HUES6 (cell line): ENCODE measurements around the gene PAPSS1.

Experiments
- H3K27ac ChIP-seq: 2 replicates; pipeline ENCODE4 v1.7.0; 2013; ENCODE audit warnings: low read depth, mild to moderate bottlenecking, low read length, inconsistent platforms
- H3K27me3 ChIP-seq: 2 replicates; pipeline ENCODE4 v1.6.1; 2013; ENCODE audit warnings: low read length; ENCODE audit not compliant: control insufficient read depth, insufficient read depth
- H3K36me3 ChIP-seq: 2 replicates; pipeline ENCODE4 v1.6.1; 2013; ENCODE audit warnings: low read length; ENCODE audit not compliant: control insufficient read depth, insufficient read depth
- H3K4me1 ChIP-seq: 2 replicates; pipeline ENCODE4 v1.6.1; 2013; ENCODE audit warnings: low read length; ENCODE audit not compliant: control insufficient read depth, insufficient read depth
- H3K4me3 ChIP-seq: 2 replicates; pipeline ENCODE4 v1.5.1; 2013; ENCODE audit warnings: low read depth, low read length
- H3K9ac ChIP-seq: one replicate; pipeline ENCODE4 v1.6.1; 2013; ENCODE audit warnings: mild to moderate bottlenecking, low read length
- H3K9me3 ChIP-seq: 2 replicates; pipeline ENCODE4 v1.6.1; 2013; ENCODE audit warnings: low read depth, low read length; ENCODE audit not compliant: control insufficient read depth, insufficient read depth

The PAPSS1 gene

GRCh38 chr4:107629318-107629717, 90.7 kb downstream of the PAPSS1 start:
- Histone ChIP-seq H3K9ac (no peak overlapping the region), H3K36me3 (peaks cover 4% of the 10 kb centered on the region; the same call in 1 of the 2 replicates), H3K27me3 (no peaks in the 10 kb centered on the region)

GRCh38 chr4:107625391-107625902, 94.6 kb downstream of the PAPSS1 start:
- H3K9ac ChIP-seq = no peak overlapping the region
- H3K4me3 ChIP-seq = no peak overlapping the region
- no peaks in the 10 kb centered on the region for H3K27me3 ChIP-seq
- no peak overlapping the region for H3K27ac ChIP-seq
- peaks cover 13% of the 10 kb centered on the region for H3K36me3 ChIP-seq
- peaks cover 7% of the 10 kb centered on the region; the same call in 1 of the 2 replicates for H3K9me3 ChIP-seq
- no peaks in the 10 kb centered on the region for H3K4me1 ChIP-seq

More at GRCh38 chr4:107629318-107629717, 90.7 kb downstream of the PAPSS1 start:
- Histone ChIP-seq H3K4me3 (no peak overlapping the region), H3K4me1 (no peaks in the 10 kb centered on the region), H3K27ac (no peak overlapping the region), H3K9me3 (no peaks in the 10 kb centered on the region)

GRCh38 chr4:107624024-107624423, 96.0 kb downstream of the PAPSS1 start:
- Histone ChIP-seq H3K36me3 (peaks cover 9% of the 10 kb centered on the region), H3K27ac (no peak overlapping the region), H3K4me3 (no peak overlapping the region), H3K9me3 (peaks cover 7% of the 10 kb centered on the region; the same call in 1 of the 2 replicates), H3K27me3 (no peaks in the 10 kb centered on the region), H3K4me1 (no peaks in the 10 kb centered on the region), H3K9ac (no peak overlapping the region)

GRCh38 chr4:107622006-107622405, 98.0 kb downstream of the PAPSS1 start:
- Histone ChIP-seq H3K27me3 (no peaks in the 10 kb centered on the region), H3K9me3 (peaks cover 7% of the 10 kb centered on the region; the same call in 1 of the 2 replicates), H3K4me1 (no peaks in the 10 kb centered on the region), H3K27ac (no peak overlapping the region), H3K9ac (no peak overlapping the region), H3K36me3 (peaks cover 9% of the 10 kb centered on the region), H3K4me3 (no peak overlapping the region)

- Histone ChIP-seq H3K4me1 (no peaks in the 10 kb centered on the region), H3K27ac (no peak overlapping the region), H3K4me3 (no peak overlapping the region), H3K9me3 (peaks cover 7% of the 10 kb centered on the region; the same call in 1 of the 2 replicates), H3K27me3 (no peaks in the 10 kb centered on the region), H3K36me3 (peaks cover 9% of the 10 kb centered on the region), H3K9ac (no peak overlapping the region)
Observed at GRCh38 chr4:107619731-107620130, 100.3 kb downstream of the PAPSS1 start.

GRCh38 chr4:107619066-107619465, 101.0 kb downstream of the PAPSS1 start:
- no peak overlapping the region for H3K9ac ChIP-seq
- no peaks in the 10 kb centered on the region for H3K4me1 ChIP-seq
- H3K9me3 ChIP-seq = peaks cover 7% of the 10 kb centered on the region; the same call in 1 of the 2 replicates
- no peak overlapping the region for H3K4me3 ChIP-seq
- H3K36me3 ChIP-seq = peaks cover 8% of the 10 kb centered on the region
- no peaks in the 10 kb centered on the region for H3K27me3 ChIP-seq
- H3K27ac ChIP-seq = no peak overlapping the region

GRCh38 chr4:107618656-107619055, 101.4 kb downstream of the PAPSS1 start:
- Histone ChIP-seq H3K27ac (no peak overlapping the region), H3K36me3 (peaks cover 7% of the 10 kb centered on the region), H3K9me3 (peaks cover 7% of the 10 kb centered on the region; the same call in 1 of the 2 replicates), H3K27me3 (no peaks in the 10 kb centered on the region), H3K4me1 (no peaks in the 10 kb centered on the region), H3K9ac (no peak overlapping the region), H3K4me3 (no peak overlapping the region)

- Histone ChIP-seq H3K36me3 (peaks cover 10% of the 10 kb centered on the region), H3K9me3 (no peaks in the 10 kb centered on the region), H3K27ac (no peak overlapping the region), H3K27me3 (no peaks in the 10 kb centered on the region), H3K9ac (no peak overlapping the region), H3K4me1 (no peaks in the 10 kb centered on the region), H3K4me3 (no peak overlapping the region)
Observed at GRCh38 chr4:107616838-107617389, 103.1 kb downstream of the PAPSS1 start.

- Histone ChIP-seq H3K9ac (no peak overlapping the region), H3K27me3 (no peaks in the 10 kb centered on the region), H3K9me3 (no peaks in the 10 kb centered on the region), H3K27ac (no peak overlapping the region), H3K4me1 (no peaks in the 10 kb centered on the region), H3K36me3 (peaks cover 10% of the 10 kb centered on the region), H3K4me3 (no peak overlapping the region)
Observed at GRCh38 chr4:107615809-107616208, 104.2 kb downstream of the PAPSS1 start.

- Histone ChIP-seq H3K36me3 (no peaks in the 10 kb centered on the region), H3K4me1 (no peaks in the 10 kb centered on the region; the same call in 1 of the 2 replicates), H3K9ac (no peak overlapping the region), H3K4me3 (no peak overlapping the region), H3K9me3 (no peaks in the 10 kb centered on the region), H3K27me3 (no peaks in the 10 kb centered on the region), H3K27ac (no peak overlapping the region)
Observed at GRCh38 chr4:107603430-107603829, 116.6 kb downstream of the PAPSS1 start.

- H3K27ac ChIP-seq = no peak overlapping the region
Observed at GRCh38 chr4:107600983-107601382, 119.1 kb downstream of the PAPSS1 start.

More at GRCh38 chr4:107600983-107601382, 119.1 kb downstream of the PAPSS1 start:
- Histone ChIP-seq H3K36me3 (no peaks in the 10 kb centered on the region), H3K9me3 (no peaks in the 10 kb centered on the region), H3K4me3 (no peak overlapping the region), H3K27me3 (no peaks in the 10 kb centered on the region), H3K4me1 (no peaks in the 10 kb centered on the region; the same call in 1 of the 2 replicates), H3K9ac (no peak overlapping the region)
